GM23338 (cell line): ENCODE data around the gene UBAP2.
"Not testable (repeated sequence)": the region's sequence is repeated elsewhere in the genome, so short reads cannot be mapped to it uniquely, and the experiment has no call there.

Source experiments
- CREB1 ChIP-seq: fragments of 250-450 bp; sonication (Bioruptor Pico); IDR thresholded peaks from 2 replicates; pipeline ENCODE4 v1.5.0; 2020; ENCODE audit warnings: low read depth, mild to moderate bottlenecking, moderate library complexity
- CTCF ChIP-seq, 2 experiments: fragments of 200-600 bp in 1 of 2; sonication (generic) in 1 of 2; conservative IDR thresholded peaks; 2 replicates each; pipeline versions ENCODE4 v1.5.1 to v1.6.1; 2016 to 2017; ENCODE audit warnings: antibody characterized with exemption in 2 of 2, low read depth in 2 of 2, mild to moderate bottlenecking in 2 of 2, moderate library complexity in 1 of 2
- EZH2 ChIP-seq: fragments of 200-600 bp; sonication (generic); IDR thresholded peaks from one replicate; pipeline ENCODE4 v1.8.0; 2017; ENCODE audit warnings: antibody characterized with exemption, mild to moderate bottlenecking, low read depth; ENCODE audit not compliant: unreplicated experiment
- POLR2AphosphoS5 ChIP-seq: IDR thresholded peaks from 2 replicates; pipeline ENCODE4 v1.6.1; 2016; ENCODE audit warnings: antibody characterized with exemption, low read depth
- REST ChIP-seq: IDR thresholded peaks from one replicate; pipeline ENCODE4 v1.6.1; 2018; ENCODE audit warnings: antibody characterized with exemption; ENCODE audit not compliant: unreplicated experiment
- ZNF114 ChIP-seq: fragments of 250-450 bp; sonication (Bioruptor Pico); IDR thresholded peaks from 2 replicates; pipeline ENCODE4 v1.5.0; 2020; ENCODE audit warnings: mild to moderate bottlenecking, moderate library complexity
- ZNF331 ChIP-seq: fragments of 250-450 bp; sonication (Bioruptor Pico); IDR thresholded peaks from 2 replicates; pipeline ENCODE4 v1.5.0; 2020; ENCODE audit warnings: low read depth, mild to moderate bottlenecking, moderate library complexity

GRCh38 chr9:33962468-33962867 lies 86.2 kb downstream of the UBAP2 start:
- not testable (repeated sequence) for TF ChIP-seq CTCF (conservative IDR thresholded peaks at IDR 0.05; ENCODE audit: low read depth in 2 of 2); CREB1 (CRISPR knock-in tag); EZH2; REST; POLR2AphosphoS5; ZNF331 (CRISPR knock-in tag); ZNF114
